ENCODE measurements around the gene MRPS17. TPM values are rescaled to one million over a fixed set of nuclear protein-coding genes. Genes with fewer than 3 reads are reported as not detected.

MRPS17 gene
- total RNA-seq = 10 to 100 TPM in 1 of 6 donors, 1 to 10 TPM in 5; 4.8 to 10.5 (median 8.7) TPM

- peak; percentile 99 to 100 for ATAC-seq (ENCODE audit: low FRiP score in 2 of 2)
- peak; percentile 94 to 99 for DNase-seq
- Histone ChIP-seq H3K36me3 (peaks cover 0 to 28% (median 14%) of the 10 kb centered on the region in 4 donors), H3K9me3 (no peaks in the 10 kb centered on the region), H3K4me3 (peak within 1 kb of the TSS; percentile 61 to 92 (median 70)), H3K27ac (peak within 1 kb of the TSS; percentile 78 to 86 (median 80)), H3K27me3 (no peaks in the 10 kb centered on the region), H3K4me1 (peaks cover 7 to 15% (median 9%) of the 10 kb centered on the region in 4 donors)
- WGBS, 2 donors = 1% methylated on average over 48 to 50 of the region's 53 CpGs
- no peak for TF ChIP-seq EP300 (IDR thresholded peaks at IDR 0.05)
- TF ChIP-seq POLR2AphosphoS5 (IDR thresholded peaks at IDR 0.05) = peak; percentile 77 to 94
- peak in 3 of 6 experiments; percentile 3 to 45 (median 30) for TF ChIP-seq CTCF (IDR thresholded peaks at IDR 0.05)
- peak in 2 of 4 donors; percentile 69 to 80 for TF ChIP-seq POLR2A (IDR thresholded peaks at IDR 0.05)
Measured at GRCh38 chr7:55951637-55952351, at the start of gene MRPS17. Gene MRPS17 (plus strand): TSS chr7:55951877. CDS start chr7:55953196, 1,319 bp downstream.

DNA sequence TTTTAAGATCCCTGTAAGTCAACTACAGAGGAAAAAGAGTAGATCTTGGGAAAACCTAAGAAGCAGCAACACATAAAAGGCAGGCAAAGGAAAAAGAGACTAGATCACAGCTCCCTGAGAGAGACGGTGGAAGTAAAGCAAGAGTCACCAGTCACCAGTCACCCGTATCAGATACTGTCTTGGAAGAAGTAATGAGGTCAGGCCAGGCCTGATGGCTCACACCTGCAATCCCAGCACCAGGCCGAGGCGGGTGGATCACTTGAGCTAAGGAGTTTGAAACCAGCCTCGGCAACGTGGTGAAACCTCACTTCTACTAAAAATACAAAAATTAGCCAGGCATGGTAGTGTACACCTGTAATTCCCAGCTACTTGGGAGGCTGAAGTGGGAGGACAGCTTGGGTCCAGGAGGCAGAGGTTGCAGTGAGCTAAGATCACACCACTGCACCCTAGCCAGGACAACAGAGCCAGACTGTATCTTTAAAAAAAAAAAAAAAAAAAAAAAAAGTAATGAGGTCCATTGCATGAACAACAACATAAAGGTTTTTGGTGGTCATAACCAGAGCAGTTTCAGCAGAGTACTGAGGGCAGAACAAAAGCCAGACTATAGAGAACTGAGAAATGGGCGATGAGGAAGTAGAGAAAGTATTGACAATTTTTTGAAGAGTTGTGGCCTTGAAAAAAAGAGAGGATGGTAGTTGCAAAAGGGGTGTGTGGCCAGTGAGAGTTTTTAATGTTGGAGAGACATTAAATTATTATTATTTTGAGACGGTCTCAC, 47.5 kb upstream of the MRPS17 start:
- no peaks in the 10 kb centered on the region for H3K9me3 ChIP-seq
- H3K36me3 ChIP-seq = peaks cover 0 to 3% (median 0%) of the 10 kb centered on the region in 4 donors
- 80 to 92% methylated on average over 6 to 8 of the region's 8 CpGs for WGBS, 2 donors
- no peaks in the 10 kb centered on the region for H3K4me1 ChIP-seq
- no peak overlapping the region for H3K4me3 ChIP-seq
- DNase-seq = no peak
- H3K27me3 ChIP-seq = no peaks in the 10 kb centered on the region
- H3K27ac ChIP-seq = no peak overlapping the region
- ATAC-seq (ENCODE audit: low FRiP score in 2 of 2) = no peak
- TF ChIP-seq CTCF (IDR thresholded peaks at IDR 0.05) = no peak
- TF ChIP-seq EP300 (IDR thresholded peaks at IDR 0.05) = no peak
- no peak for TF ChIP-seq POLR2AphosphoS5 (IDR thresholded peaks at IDR 0.05)
- TF ChIP-seq POLR2A (IDR thresholded peaks at IDR 0.05) = no peak

- Histone ChIP-seq H3K27me3 (no peaks in the 10 kb centered on the region), H3K36me3 (peaks cover 0 to 24% (median 0%) of the 10 kb centered on the region in 4 donors), H3K27ac (no peak overlapping the region), H3K9me3 (no peaks in the 10 kb centered on the region), H3K4me3 (no peak overlapping the region), H3K4me1 (no peaks in the 10 kb centered on the region)
- no peak for TF ChIP-seq POLR2A (IDR thresholded peaks at IDR 0.05)
- no peak for TF ChIP-seq CTCF (IDR thresholded peaks at IDR 0.05)
- no peak for TF ChIP-seq EP300 (IDR thresholded peaks at IDR 0.05)
- no peak for TF ChIP-seq POLR2AphosphoS5 (IDR thresholded peaks at IDR 0.05)
- DNase-seq = no peak
- ATAC-seq (ENCODE audit: low FRiP score in 2 of 2) = no peak
- WGBS, 2 donors = 59 to 61% methylated on average over 3 of the region's 3 CpGs
Measured at GRCh38 chr7:55912748-55913158, 38.9 kb upstream of the MRPS17 start.

GRCh38 chr7:55917771-55918170, 33.9 kb upstream of the MRPS17 start:
- H3K4me3 ChIP-seq = no peak overlapping the region
- no peaks in the 10 kb centered on the region for H3K4me1 ChIP-seq
- H3K36me3 ChIP-seq = peaks cover 0 to 16% (median 0%) of the 10 kb centered on the region in 4 donors
- ATAC-seq (ENCODE audit: low FRiP score in 2 of 2) (no peak), DNase-seq (no peak)
- TF ChIP-seq POLR2A (IDR thresholded peaks at IDR 0.05) (no peak), CTCF (IDR thresholded peaks at IDR 0.05) (no peak), EP300 (IDR thresholded peaks at IDR 0.05) (no peak), POLR2AphosphoS5 (IDR thresholded peaks at IDR 0.05) (no peak)
- no peaks in the 10 kb centered on the region for H3K9me3 ChIP-seq
- no peak overlapping the region for H3K27ac ChIP-seq
- 100% methylated on average over 1 of the region's 1 CpG; no CpG with 5 or more reads in 1 of the 2 donors for WGBS, 2 donors
- no peaks in the 10 kb centered on the region for H3K27me3 ChIP-seq

All from upper lobe of left lung (tissue), 6 donors.